K562 (cell line): ENCODE results near the gene LMO2. TPM values are rescaled to one million over a fixed set of nuclear protein-coding genes. Genes with fewer than 3 reads are reported as not detected.

Source experiments
- CEBPB ChIP-seq: fragments of 450-650 bp; IDR thresholded peaks from 2 replicates; pipeline ENCODE4 v1.6.1; 2016; ENCODE audit warnings: missing genetic modification characterization, missing compliant biosample characterization
- CXXC5 ChIP-seq: fragments of 250-450 bp; sonication (Bioruptor Pico); IDR thresholded peaks from 2 replicates; pipeline ENCODE4 v1.8.0; 2022; ENCODE audit warnings: inconsistent platforms, mild to moderate bottlenecking, moderate library complexity
- DEAF1 ChIP-seq: fragments of 450-650 bp; formaldehyde crosslinking; IDR thresholded peaks from 2 replicates; pipeline ENCODE4 v1.4.0; 2020; ENCODE audit warnings: mild to moderate bottlenecking, moderate library complexity
- ESRRA ChIP-seq: fragments of 450-650 bp; IDR thresholded peaks from 2 replicates; pipeline ENCODE4 v1.6.1; 2014; ENCODE audit warnings: low read depth, mild to moderate bottlenecking, moderate library complexity, borderline replicate concordance
- FOXO4 ChIP-seq: fragments of 450-650 bp; formaldehyde crosslinking; IDR thresholded peaks from 2 replicates; pipeline ENCODE4 v1.4.0; 2020; ENCODE audit warnings: mild to moderate bottlenecking, moderate library complexity
- GATA2 ChIP-seq: sonication (generic); formaldehyde crosslinking; IDR thresholded peaks from 2 replicates; pipeline ENCODE4 v1.4.0; 2020; ENCODE audit warnings: mild to moderate bottlenecking, missing genetic modification reagents
- GATAD2A ChIP-seq: fragments of 450-650 bp; IDR thresholded peaks from 2 replicates; pipeline ENCODE4 v1.6.1; 2017
- HDAC6 ChIP-seq: IDR thresholded peaks from 2 replicates; pipeline ENCODE4 v1.6.1; 2012; ENCODE audit warnings: low read depth, mild to moderate bottlenecking, control low read depth, inconsistent platforms, low read length, moderate library complexity
- HDGF ChIP-seq: fragments of 450-650 bp; IDR thresholded peaks from 2 replicates; pipeline ENCODE4 v1.6.1; 2016
- IRF9 ChIP-seq: fragments of 450-650 bp; IDR thresholded peaks from 2 replicates; pipeline ENCODE4 v1.6.1; 2016; ENCODE audit warnings: missing biosample characterization, missing genetic modification characterization
- KLF6 ChIP-seq: fragments of 250-450 bp; sonication (Bioruptor Pico); IDR thresholded peaks from 2 replicates; pipeline ENCODE4 v1.4.0; 2020; ENCODE audit warnings: mild to moderate bottlenecking, moderate library complexity, borderline replicate concordance
- NR2C2 ChIP-seq, 2 experiments: fragments of 200-800 bp in 1 of 2; sonication (Bioruptor generic) in 1 of 2; sonication (generic) in 1 of 2; formaldehyde crosslinking in 1 of 2; IDR thresholded peaks; 2 replicates each; pipeline versions ENCODE4 v1.6.1 to v1.8.0; 2016 to 2022; ENCODE audit warnings: mild to moderate bottlenecking in 1 of 2, missing compliant biosample characterization in 1 of 2, missing genetic modification characterization in 1 of 2, missing genetic modification reagents in 1 of 2
- NRF1 ChIP-seq, 2 experiments: fragments of 450-650 bp; IDR thresholded peaks in 1 of 2; conservative IDR thresholded peaks in 1 of 2; 2 replicates each; pipeline ENCODE4 v1.6.1; 2014; ENCODE audit warnings: mild to moderate bottlenecking in 2 of 2
- PHF20 ChIP-seq: fragments of 450-650 bp; IDR thresholded peaks from 2 replicates; pipeline ENCODE4 v1.6.1; 2018; ENCODE audit not compliant: partially characterized antibody
- TSHZ1 ChIP-seq: fragments of 250-450 bp; sonication (Bioruptor Pico); IDR thresholded peaks from 2 replicates; pipeline ENCODE4 v1.4.0; 2020; ENCODE audit warnings: mild to moderate bottlenecking, moderate library complexity
- ZBTB34 ChIP-seq: fragments of 250-450 bp; sonication (Bioruptor Pico); IDR thresholded peaks from 2 replicates; pipeline ENCODE4 v1.8.0; 2021; ENCODE audit warnings: mild to moderate bottlenecking, moderate library complexity
- ZNF586 ChIP-seq: fragments of 450-650 bp; formaldehyde crosslinking; conservative IDR thresholded peaks from 2 replicates; pipeline ENCODE4 v1.4.0; 2020; ENCODE audit warnings: mild to moderate bottlenecking, moderate library complexity
- ZNF780A ChIP-seq: fragments of 250-450 bp; sonication (Bioruptor Pico); IDR thresholded peaks from 2 replicates; pipeline ENCODE4 v1.5.0; 2021; ENCODE audit warnings: mild to moderate bottlenecking
- polyA plus RNA-seq, 8 experiments: library from polyadenylated mRNA; depleted of rRNA in 4 of 8; stranded (reverse) in 5 of 8; unstranded in 3 of 8; fragments of >200 nt; fragmentation: Nextera tagmentation in 2 of 8; fragmentation: Illumina TruSeq in 1 of 8; extraction: Ambion mirVana in 2 of 8; extraction: Trizol in 1 of 8; gene quantifications; 2 replicates each; pipeline versions ENCODE4 v1.2.1 to v1.2.3, GENCODE V29; 2011 to 2014; ENCODE audit warnings: inconsistent platforms in 1 of 8, missing spikeins in 1 of 8
- total RNA-seq, 7 experiments: library from RNA; depleted of rRNA in 6 of 7; stranded (reverse); fragments of >200 nt in 6 of 7; fragmentation: Illumina TruSeq in 2 of 7; extraction: Trizol in 2 of 7; gene quantifications; 2 replicates each; pipeline versions ENCODE4 v1.2.1 to v1.2.3, GENCODE V29; 2011 to 2021; ENCODE audit warnings: low replicate concordance in 1 of 7

The LMO2 gene
- total and polyA plus RNA-seq, 9 of the 15 experiments (the other 6 are each of a cell fraction or from before 2014, with no cell fraction given), result 6.9 to 126 (median 91.5) TPM

GRCh38 chr11:33893711-33894397 lies 2.0 kb upstream of the LMO2 start (continued):
- peak; percentile 64; the same call in 1 of the 2 replicates for TF ChIP-seq IRF9 (tag)
- no peak for TF ChIP-seq HDAC6
- TF ChIP-seq ZNF780A (CRISPR knock-in tag), result no peak
- TF ChIP-seq CXXC5, result peak; percentile 41; the same call in 1 of the 2 replicates
- TF ChIP-seq FOXO4 (CRISPR knock-in tag), result 0 out of 2 replicates have a peak, but pooled peaks have one; percentile 31
- TF ChIP-seq ZBTB34, result no peak
- no peak for TF ChIP-seq PHF20
- TF ChIP-seq DEAF1, result 0 out of 2 replicates have a peak, but pooled peaks have one; percentile 1
- peak; percentile 42; the same call in 1 of the 2 replicates for TF ChIP-seq ZNF586 (CRISPR knock-in tag)
- TF ChIP-seq NR2C2 (CRISPR knock-in tag; IDR thresholded peaks at IDR 0.05), result no peak
- 0 out of 2 replicates have a peak, but pooled peaks have one; percentile 0 for TF ChIP-seq NR2C2 (tag; IDR thresholded peaks at IDR 0.05)
- 0 out of 4 replicates have a peak, but pooled peaks of 1 of the 2 experiments have one; percentile 13 for TF ChIP-seq NRF1 (conservative IDR thresholded peaks at IDR 0.05 in 1 of 2, IDR thresholded peaks at IDR 0.05 in 1 of 2)
- TF ChIP-seq GATAD2A, result 0 out of 2 replicates have a peak, but pooled peaks have one; percentile 59
- TF ChIP-seq KLF6 (CRISPR knock-in tag), result no peak
- TF ChIP-seq GATA2 (CRISPR knock-in tag), result peak; percentile 63; the same call in 1 of the 2 replicates
- peak; percentile 85 for TF ChIP-seq ESRRA
- peak; percentile 12; the same call in 1 of the 2 replicates for TF ChIP-seq TSHZ1 (CRISPR knock-in tag)
- TF ChIP-seq CEBPB (tag), result peak; percentile 81
- TF ChIP-seq HDGF, result 0 out of 2 replicates have a peak, but pooled peaks have one; percentile 25
